Umbilical cord (tissue), 2 donors: ENCODE results near the gene FBXO48. TPM values are rescaled to one million over a fixed set of nuclear protein-coding genes. Genes with fewer than 3 reads are reported as not detected.
"Not testable (repeated sequence)": the region's sequence is repeated elsewhere in the genome, so short reads cannot be mapped to it uniquely, and the experiment has no call there.

ENCODE experiments used
- DNase-seq: peaks from one replicate; pipeline ENCODE4 v3.0.0-alpha.2; 2015; ENCODE audit warnings: low spot score
- total RNA-seq: library from RNA; depleted of rRNA; stranded (reverse); fragments of >200 nt; gene quantifications from one replicate; pipeline ENCODE4 v1.2.3, GENCODE V29; 2014; ENCODE audit warnings: low replicate concordance; ENCODE audit not compliant: insufficient read depth

FBXO48 gene
- total RNA-seq, 1 donor from 2014 or later = 2.4 TPM

DNA sequence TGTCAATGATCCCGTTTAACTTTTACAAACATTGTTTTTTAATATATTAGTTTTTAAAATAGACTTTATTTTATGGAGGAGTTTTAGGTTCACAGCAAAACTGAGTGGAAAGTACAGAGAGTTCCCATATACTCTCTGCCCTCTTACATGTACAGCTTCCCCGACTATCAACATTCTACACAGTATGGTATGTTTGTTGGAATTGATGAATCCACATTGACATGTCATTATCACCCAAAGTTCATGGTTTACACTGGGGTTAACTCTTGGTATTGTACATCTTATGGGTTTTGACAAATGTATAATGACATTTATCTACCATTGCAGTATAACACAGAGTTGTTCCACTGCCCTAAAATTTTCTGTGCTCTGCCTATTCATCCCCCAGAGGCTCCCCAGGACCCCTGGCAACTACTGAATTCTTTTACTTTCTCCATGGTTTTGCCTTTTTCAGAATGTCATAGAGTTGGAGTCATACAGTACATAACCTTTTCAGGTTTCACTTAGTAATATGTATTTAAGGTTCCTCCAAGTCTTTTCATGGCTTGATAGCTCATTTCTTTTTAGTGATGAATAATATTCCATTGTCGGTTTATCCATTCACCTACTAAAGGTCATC, 5.8 kb upstream of the FBXO48 start:
- DNase-seq = no peak

DNA sequence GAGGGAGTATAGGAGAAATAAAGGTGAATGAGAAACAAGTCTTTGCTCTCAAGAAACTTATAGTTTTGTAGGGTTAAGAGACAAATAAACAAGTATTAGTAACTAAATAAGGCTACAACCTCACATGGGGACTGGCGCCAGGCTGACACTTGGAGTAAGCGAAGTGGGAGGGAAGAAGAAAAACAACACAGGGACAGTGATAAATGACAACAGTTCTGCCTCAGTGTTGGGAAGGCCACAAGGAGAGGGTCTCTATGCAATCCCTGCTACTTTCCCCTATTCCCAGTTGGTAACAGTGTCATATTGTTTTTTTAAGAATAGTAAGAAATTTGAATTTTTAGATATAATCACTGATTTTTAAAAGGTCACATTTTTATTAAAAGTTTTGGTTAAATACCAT, 4.3 kb upstream of the FBXO48 start:
- DNase-seq = no peak

DNA sequence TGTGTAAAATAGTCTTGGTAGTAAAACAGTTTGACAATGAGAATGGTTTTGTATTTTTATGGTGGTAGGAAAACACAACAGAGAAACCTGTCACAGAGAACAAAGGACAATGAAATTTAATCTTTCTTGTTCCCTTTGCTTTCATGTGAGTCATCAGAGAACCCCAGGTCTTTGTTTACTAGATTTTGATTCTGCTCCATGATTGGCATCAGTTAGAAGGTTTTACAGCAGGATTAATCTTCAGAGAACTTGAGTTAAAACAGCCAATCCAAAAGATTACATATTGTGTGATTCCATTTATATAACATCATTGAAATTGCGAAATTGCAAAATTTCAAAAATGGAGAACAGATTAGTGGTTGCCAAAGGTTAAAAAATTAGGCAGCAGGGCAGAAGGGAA, 2.8 kb upstream of the FBXO48 start:
- no peak for DNase-seq

DNA sequence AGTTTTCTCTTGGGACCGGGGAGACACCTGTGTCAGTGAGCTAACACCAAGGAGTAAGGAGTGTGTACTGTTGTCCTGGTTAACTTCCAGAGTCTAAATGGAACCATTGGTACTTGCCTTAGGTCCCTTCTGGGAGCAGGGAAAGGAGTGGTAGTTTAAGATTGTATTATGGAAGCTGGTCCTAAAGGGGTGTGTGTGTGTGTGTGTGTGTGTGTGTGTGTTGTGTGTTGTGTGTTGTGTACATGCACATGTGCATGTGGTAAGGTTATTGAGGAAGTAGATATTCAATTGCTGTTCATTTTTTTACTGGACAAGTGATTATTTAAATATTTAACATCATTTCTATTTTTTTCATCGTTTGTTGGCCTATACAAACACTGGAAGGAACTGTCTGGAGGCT, 1.7 kb upstream of the FBXO48 start:
- no peak for DNase-seq

DNA sequence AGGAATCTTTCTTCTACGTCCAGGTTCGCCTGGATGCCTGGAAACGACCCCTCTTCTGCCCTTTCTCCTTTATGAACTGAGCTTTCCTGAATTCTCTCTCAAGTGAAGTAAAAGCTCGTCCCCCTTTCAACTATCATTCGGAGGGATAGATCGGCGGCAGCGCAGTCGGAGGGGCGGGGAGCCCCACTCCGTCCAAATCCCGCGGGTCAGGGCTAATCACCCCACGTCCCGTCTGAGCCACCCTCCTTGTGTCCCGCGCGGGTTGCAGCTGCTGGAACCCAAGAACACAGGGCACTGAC, 367 bp downstream of the FBXO48 start:
- no peak for DNase-seq

DNA sequence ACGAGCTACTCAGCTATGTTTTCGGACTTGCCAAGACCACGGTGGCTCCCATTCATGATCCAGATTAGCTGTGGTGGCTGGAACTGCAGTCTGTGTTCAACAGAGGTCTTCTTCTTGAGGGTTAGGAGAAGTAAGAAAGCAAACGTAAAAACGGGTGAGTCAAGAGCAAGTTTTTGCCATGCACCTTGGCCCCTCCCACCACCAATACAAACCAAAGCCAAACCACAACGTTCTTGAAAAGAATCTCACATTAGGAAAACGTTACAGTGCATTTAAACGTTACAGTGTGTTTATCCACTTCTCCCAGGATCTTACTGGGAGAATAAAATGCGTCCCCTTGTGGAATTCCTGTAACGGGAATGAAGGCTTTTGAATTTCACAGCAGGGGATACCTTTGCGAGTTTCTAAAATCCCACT, 725 bp downstream of the FBXO48 start:
- DNase-seq = no peak

DNA sequence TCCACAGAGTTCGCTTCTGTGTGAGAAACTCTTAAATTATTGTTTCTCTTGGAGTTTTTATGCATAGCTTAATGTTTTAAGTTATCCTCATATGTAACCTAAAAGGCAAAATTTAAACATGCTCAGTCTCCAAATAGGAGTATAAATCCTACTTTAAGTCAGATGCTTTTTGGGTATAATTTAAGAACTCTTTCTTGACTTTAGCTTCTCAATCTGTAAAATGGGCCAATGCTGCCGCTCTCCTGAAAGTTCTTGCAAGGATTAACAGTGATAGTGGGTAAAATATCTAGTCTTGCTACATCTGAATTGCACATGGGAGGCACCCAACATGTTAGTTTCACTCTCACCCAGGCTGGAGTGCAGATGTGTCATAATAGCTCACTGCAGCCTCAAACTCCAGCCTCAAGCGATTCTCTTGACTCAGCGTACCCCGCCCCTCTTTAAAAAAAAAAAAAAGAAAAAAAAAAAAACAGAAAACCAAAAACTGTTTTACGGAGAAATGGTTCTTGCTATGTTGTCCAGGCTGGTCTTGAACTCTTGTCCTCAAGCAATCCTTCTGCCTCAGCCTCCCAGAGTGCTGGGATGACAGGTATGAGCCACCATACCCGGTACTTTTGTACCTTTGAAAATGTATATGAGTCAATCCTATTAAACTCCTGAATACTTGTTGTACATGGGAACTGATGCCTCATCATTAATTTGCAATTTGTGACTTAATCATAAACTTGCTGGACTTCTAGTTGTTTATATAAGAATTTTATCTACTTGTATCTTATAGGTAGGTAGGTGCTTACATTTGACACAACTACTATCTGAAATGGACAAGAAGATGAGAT, 1.8 kb downstream of the FBXO48 start:
- DNase-seq = no peak

DNA sequence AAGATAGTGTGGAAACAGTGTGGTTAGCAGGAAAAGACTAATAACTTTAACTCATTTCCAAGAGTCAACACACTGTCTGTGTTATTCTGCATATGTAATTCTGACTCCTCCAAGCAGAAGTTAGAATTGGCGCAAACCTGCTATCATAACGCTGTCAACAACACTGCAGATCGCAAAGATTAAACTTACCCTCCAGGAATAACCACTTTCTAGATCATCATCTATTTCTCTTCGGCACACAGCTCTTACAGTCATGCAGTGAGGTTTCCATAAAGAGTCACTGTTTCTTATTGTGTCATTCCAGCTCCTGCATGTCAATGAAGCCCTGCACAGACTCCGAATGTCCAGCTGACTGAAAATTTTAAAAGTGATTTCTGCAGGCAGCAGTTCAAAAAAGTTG, 2.4 kb downstream of the FBXO48 start:
- DNase-seq = no peak

DNA sequence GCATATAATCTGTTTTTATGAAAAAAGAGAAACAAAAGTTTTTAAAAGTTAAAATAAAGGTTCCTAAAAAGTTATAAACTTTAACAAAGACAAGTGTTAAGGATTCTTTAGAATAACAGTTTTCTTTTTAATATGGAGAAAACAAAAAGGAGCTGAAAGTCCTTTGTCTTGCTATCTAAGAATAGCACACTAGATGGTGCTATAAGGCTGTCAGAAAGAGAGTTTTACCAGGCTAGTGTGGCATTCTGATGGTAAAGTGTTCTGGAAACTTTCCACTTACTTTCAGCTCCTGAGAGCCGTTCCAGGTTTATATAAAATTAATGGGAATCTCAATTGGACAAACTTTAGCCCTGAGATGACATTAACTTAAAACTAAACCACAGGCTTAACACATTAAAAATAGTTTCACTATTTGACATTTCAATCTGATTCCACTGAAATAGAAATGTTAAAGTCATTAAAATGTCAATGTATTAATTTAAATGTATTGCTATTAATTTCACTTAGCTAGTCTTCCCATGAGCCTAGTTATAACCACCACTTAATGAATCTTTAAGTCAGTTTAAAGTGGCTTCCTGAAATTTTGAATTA, 3.7 kb downstream of the FBXO48 start:
- DNase-seq = peak; percentile 74

DNA sequence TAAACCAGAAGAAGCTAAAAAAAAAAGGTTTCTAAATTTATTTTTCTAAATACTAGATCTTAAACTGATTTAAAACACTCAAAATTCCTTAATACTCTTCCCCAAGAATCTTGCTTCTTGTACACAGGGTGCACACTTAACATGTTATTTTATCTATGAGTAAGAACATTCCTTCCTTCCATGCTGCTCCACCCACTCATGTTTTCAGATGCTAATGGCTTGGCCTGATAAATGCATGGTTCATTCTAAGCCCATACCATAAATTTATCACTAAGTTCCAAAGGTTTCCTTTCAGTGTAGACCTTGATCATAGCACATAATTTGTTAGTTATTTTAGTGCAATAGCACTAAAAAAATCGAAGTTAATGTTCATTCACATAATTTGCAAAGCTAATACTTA, 8.1 kb downstream of the FBXO48 start:
- DNase-seq = peak; percentile 65

DNA sequence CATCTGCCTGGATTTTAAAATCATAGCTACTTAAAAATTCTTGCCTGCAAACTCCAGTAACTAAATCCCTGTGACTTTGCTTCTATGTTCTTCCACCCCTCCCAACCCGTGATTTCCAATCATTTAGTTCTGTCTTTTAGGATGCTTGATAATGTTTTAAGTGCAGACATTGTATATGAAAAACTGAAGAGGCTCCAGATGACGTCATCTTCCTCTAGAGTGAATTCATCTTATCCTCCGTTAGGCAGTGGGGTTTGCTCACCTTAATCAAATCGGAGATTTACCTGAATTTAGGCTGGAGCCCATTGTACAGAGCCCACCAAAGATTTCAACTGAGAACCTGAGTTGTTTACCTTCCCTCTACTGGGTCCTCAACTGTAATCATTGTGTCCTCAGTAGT, 10.9 kb downstream of the FBXO48 start:
- no peak for DNase-seq

DNA sequence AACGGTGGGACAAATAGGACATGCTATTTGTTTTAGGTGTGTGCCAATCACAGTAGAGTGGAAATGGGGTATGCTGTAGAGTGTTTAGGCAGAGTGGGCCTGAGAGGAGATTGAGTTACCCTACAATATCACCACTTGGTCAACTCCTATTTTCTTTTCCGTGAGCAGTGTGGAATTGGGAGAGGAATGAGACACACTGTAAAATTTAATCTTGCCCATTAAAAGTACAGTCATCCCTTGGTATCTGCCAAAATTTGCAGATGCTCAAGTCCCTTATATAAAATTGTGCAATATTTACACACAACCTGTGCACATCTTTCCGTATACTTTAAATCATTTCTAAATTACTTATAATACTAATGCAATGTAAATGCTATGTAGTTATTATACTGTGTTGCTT, 12.4 kb downstream of the FBXO48 start:
- DNase-seq = no peak

DNA sequence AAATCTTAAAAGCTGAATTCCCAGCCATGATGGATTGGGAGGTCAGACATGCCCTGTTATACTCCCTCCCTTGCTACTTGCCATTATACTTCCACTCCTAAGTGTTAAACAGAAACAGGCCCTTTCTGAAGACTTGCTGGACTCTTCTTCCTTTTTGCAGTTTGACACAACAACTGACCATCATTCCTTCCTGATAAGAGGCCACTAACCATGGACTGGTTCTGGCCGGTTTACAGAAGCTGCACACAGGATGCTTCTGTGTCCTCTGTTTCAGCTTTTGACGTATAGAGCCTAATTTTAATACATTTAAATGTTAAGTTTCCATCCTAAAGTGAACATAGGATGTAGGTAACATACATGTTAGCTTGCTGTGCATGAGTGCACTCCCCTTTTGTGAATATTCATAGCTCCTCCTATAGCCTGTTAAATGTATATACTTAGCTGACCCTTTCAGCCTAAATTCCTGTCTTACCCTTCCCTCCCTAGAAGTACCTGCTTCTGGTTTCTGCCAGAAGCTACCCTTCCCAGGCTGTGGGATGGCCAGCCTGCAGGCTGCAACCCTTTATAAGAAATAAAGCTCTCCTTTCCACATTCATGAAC, 13.2 kb downstream of the FBXO48 start:
- no peak for DNase-seq

DNA sequence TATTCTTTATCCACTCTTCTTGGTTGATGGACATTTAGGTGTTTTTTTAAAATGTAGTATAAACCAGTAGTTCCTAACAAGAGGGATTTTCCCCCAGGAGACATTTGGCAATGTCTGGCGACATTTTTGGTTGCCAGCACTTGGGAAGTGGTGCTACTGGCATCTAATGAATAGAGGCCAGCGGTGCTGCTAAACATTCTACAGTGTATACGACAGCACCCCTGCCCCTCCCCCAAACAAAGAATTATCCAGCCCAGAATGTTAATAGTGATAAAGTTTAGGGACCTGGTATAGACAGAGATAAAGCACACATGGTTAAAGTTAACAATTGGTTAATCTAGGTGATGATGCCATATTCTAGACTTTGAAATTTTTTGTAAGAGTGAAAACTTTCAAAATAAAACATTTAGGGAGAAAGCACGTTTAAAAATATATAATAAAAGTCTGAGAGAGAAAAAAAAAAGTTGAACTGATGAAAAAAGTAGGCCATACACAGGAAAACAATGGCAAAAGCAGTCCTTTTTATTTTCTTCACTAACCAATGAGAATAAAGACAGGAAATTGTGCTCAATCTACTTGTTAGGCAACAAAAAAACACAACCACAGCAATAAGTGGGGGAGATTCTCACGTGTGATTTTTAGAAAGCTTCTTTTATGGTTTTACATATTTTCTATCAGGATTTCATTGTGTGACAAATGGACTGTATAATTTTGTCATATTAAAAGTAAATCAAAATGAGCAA, 14.8 kb downstream of the FBXO48 start:
- DNase-seq = no peak

DNA sequence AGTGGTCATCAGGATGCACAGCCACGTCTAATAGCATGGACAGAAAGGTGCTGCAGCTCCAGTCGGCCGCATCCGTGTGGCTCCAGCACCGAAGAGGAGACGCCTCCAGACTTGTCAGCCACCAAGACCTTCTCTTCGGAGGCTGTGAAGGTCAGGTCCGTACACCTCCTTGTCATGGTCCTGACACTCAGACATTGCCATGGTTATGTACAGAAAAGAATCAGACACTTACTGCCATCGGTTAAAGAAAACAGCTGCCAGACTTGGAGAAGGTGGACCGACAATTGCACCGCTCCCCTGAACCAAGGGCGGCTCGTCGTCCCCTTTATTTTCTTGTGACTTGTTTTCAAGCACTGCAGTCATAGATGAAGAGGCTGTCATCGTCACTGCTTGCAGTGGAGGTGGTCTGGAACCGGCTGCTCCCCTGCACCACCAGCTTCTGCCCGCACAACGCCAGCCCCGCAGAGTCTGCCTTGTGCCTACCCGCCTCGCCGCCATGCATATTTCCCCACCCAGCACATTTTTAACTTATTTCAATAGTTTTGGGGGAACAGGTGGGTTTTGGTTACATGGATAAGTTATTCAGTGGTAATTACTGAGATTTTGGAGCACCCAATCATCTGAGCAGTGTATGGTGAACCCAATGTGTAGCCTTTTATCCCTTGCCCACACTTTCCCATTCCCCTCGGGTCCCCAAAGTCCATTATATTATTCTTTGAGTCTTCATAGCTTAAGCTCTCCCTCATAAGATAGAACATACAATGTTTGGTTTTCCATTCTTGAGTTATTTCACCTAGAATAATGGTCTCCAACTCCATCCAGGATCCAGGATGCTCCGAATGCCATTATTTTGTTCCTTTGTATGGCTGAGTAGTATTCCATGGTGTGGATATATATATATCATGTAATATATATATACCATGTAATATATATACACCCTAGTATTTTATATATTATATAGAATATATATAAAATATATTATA, 18.1 kb downstream of the FBXO48 start:
- no peak for DNase-seq

DNA sequence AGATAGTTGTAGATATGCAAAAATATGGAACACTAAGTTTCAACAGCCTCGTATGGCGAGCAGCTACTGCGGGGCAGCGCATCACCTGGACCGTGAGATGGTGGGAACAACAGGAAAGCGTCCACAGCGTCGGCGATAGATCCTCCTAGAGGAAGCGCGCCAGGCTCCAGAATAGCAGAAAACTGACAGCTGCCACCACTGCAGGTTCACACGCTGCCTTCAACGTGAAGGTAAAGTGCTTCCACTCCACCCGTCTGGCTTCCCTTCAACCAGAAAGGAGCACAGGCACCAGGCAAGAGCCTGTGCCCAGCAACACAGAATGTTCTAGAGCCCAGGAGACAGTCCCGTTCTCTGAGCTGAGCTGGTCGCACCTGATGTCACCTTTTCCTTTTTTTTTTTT, 20.0 kb downstream of the FBXO48 start:
- DNase-seq = no peak

DNA sequence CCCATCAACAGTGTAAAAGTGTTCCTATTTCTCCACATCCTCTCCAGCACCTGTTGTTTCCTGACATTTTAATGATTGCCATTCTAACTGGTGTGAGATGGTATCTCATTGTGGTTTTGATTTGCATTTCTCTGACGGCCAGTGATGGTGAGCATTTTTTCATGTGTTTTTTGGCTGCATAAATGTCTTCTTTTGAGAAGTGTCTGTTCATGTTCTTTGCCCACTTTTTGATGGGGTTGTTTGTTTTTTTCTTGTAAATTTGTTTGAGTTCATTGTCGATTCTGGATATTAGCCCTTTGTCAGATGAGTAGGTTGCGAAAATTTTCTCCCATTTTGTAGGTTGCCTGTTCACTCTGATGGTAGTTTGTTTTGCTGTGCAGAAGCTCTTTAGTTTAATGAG, 20.7 kb downstream of the FBXO48 start:
- not testable (repeated sequence) for DNase-seq

DNA sequence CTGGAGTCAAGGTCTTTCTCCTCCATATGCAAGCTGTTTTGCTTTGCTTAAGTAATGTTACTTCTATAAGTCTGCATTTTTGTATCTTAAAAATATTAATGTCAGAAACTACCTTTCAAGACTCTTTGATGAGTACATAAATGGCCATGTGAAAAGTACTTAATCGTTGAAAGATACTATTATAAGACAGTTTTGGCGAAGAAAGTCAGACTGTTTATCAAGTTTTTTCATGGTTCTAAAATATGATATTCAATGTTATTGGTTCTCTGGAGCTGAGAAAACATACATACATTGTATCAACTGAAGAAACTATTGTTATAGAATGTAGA, 25.1 kb downstream of the FBXO48 start:
- DNase-seq = no peak

DNA sequence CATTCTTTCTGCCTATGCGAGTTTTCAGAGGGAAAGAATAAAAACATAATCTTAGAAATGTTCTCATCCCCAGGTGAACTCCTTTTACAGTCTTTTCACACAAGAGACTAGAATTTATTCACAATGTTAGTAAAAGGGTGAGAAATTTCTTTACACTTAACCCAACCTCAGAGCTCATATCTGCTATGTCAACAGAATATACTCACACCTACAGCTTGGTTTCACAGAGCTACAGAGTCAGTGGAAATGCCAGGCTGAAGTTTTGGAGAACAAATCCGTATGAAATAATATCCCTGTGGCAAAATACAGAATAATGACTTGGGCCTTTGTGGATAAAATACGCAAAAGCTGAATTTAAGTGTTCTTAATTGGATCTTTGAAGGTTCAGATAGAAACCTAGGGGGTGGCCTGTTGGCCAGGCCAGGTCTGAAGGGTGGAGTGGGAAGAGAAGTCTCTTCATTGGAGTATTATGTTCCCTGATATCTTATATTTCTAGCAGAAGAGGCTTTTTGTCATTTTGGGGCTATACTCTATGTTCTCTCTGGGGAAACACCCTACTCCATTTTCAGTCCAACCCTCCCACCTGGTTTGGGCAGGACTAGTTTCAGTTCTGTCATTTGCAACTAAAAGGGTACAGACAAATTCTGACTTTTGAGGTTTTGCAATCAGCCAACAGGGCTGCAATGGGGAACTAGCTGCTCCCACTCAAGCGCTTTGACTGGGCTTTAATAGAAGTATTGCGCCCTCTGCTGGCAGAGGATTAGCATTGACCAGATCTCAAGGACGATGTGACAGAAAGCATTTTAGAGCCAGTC, 25.7 kb downstream of the FBXO48 start:
- peak; percentile 93 for DNase-seq
